DOHH2 (cell line): Measurements from ENCODE around the gene MAP4K1.

ENCODE experiments used
- H3F3A ChIP-seq: fragments of 200-600 bp; sonication (generic), shearing (Covaris generic); 2 replicates; pipeline ENCODE4 v1.6.0; 2016; ENCODE audit warnings: antibody characterized with exemption, mild to moderate bottlenecking; ENCODE audit not compliant: control insufficient read depth, insufficient read depth
- H3K27ac ChIP-seq: fragments of 200-600 bp; sonication (generic); 2 replicates; pipeline ENCODE4 v1.5.1; 2014; ENCODE audit warnings: low read depth, mild to moderate bottlenecking, low read length, moderate library complexity
- H3K27me3 ChIP-seq: fragments of 200-600 bp; sonication (generic); 2 replicates; pipeline ENCODE4 v1.6.1; 2014; ENCODE audit warnings: mild to moderate bottlenecking, low read length, mixed read lengths; ENCODE audit not compliant: control insufficient read depth
- H3K36me3 ChIP-seq: fragments of 200-600 bp; sonication (generic); 2 replicates; pipeline ENCODE4 v1.6.1; 2014; ENCODE audit warnings: mild to moderate bottlenecking, low read length, moderate library complexity, mixed read lengths; ENCODE audit not compliant: control insufficient read depth
- H3K4me1 ChIP-seq: fragments of 200-600 bp; sonication (generic); 2 replicates; pipeline ENCODE4 v1.6.1; 2014; ENCODE audit warnings: mild to moderate bottlenecking, low read length, mixed read lengths; ENCODE audit not compliant: control insufficient read depth
- H3K4me2 ChIP-seq: fragments of 200-600 bp; sonication (generic); 2 replicates; pipeline ENCODE4 v1.6.0; 2014; ENCODE audit warnings: mild to moderate bottlenecking, low read length, moderate library complexity
- H3K4me3 ChIP-seq: fragments of 200-600 bp; sonication (generic); 2 replicates; pipeline ENCODE4 v1.5.1; 2014; ENCODE audit warnings: mild to moderate bottlenecking, low read length, mixed read lengths
- H3K79me2 ChIP-seq: fragments of 200-600 bp; sonication (generic); 2 replicates; pipeline ENCODE4 v1.6.1; 2014; ENCODE audit warnings: mild to moderate bottlenecking, low read length, mixed read lengths; ENCODE audit not compliant: control insufficient read depth
- H3K9me2 ChIP-seq: fragments of 200-600 bp; sonication (generic); replicated peaks from 2 replicates; pipeline ENCODE4 v1.6.1; 2014; ENCODE audit warnings: mild to moderate bottlenecking, low read length, mixed read lengths; ENCODE audit not compliant: control insufficient read depth
- H3K9me3 ChIP-seq: fragments of 200-600 bp; sonication (generic); 2 replicates; pipeline ENCODE4 v1.6.1; 2014; ENCODE audit warnings: antibody characterized with exemption, low read length, mixed read lengths; ENCODE audit not compliant: control insufficient read depth, insufficient read depth
- H4K20me1 ChIP-seq: fragments of 200-600 bp; sonication (generic); 2 replicates; pipeline ENCODE4 v1.6.0; 2014; ENCODE audit warnings: low read depth, mild to moderate bottlenecking, antibody characterized with exemption, low read length, moderate library complexity; ENCODE audit not compliant: control insufficient read depth, insufficient read depth
- CTCF ChIP-seq: fragments of 200-600 bp; sonication (generic); IDR thresholded peaks from one replicate; pipeline ENCODE4 v1.5.1; 2014; ENCODE audit warnings: antibody characterized with exemption, mild to moderate bottlenecking, low read depth, low read length; ENCODE audit not compliant: poor library complexity, severe bottlenecking
- EZH2phosphoT487 ChIP-seq: fragments of 200-600 bp; sonication (generic); IDR thresholded peaks from 2 replicates; pipeline ENCODE4 v1.6.1; 2017; ENCODE audit warnings: borderline replicate concordance, mild to moderate bottlenecking, antibody characterized with exemption, low read length, moderate library complexity, mixed read lengths

Gene MAP4K1

GRCh38 chr19:38654628-38655055 lies 36.9 kb upstream of the MAP4K1 start:
- peaks cover 38% of the 10 kb centered on the region for H3K36me3 ChIP-seq
- peaks cover 22% of the 10 kb centered on the region for H4K20me1 ChIP-seq
- no peaks in the 10 kb centered on the region for H3K9me2 ChIP-seq
- H3K27me3 ChIP-seq, result no peaks in the 10 kb centered on the region
- H3K4me2 ChIP-seq, result no peak overlapping the region
- TF ChIP-seq EZH2phosphoT487, result no peak
- TF ChIP-seq CTCF, result no peak
- H3K9me3 ChIP-seq, result no peaks in the 10 kb centered on the region
- H3K4me1 ChIP-seq, result peaks cover 22% of the 10 kb centered on the region
- H3K27ac ChIP-seq, result no peak overlapping the region
- no peak overlapping the region for H3K4me3 ChIP-seq
- H3K79me2 ChIP-seq, result peaks cover 100% of the 10 kb centered on the region
- no peaks in the 10 kb centered on the region for H3F3A ChIP-seq

- Histone ChIP-seq H3F3A (no peaks in the 10 kb centered on the region), H3K4me1 (peaks cover 29% of the 10 kb centered on the region), H3K27ac (no peak overlapping the region), H3K4me2 (no peak overlapping the region), H3K27me3 (no peaks in the 10 kb centered on the region), H3K9me3 (no peaks in the 10 kb centered on the region), H4K20me1 (peaks cover 26% of the 10 kb centered on the region), H3K36me3 (peaks cover 28% of the 10 kb centered on the region), H3K4me3 (no peak overlapping the region), H3K9me2 (no peaks in the 10 kb centered on the region), H3K79me2 (peaks cover 100% of the 10 kb centered on the region)
- no peak for TF ChIP-seq EZH2phosphoT487
- TF ChIP-seq CTCF, result no peak
Measured at GRCh38 chr19:38653028-38653571, 35.3 kb upstream of the MAP4K1 start.

- H3K36me3 ChIP-seq, result peaks cover 13% of the 10 kb centered on the region
- H3K79me2 ChIP-seq, result peaks cover 86% of the 10 kb centered on the region
- no peak overlapping the region for H3K4me2 ChIP-seq
- no peaks in the 10 kb centered on the region for H3K9me2 ChIP-seq
- H3K4me3 ChIP-seq, result no peak overlapping the region
- TF ChIP-seq CTCF (no peak), EZH2phosphoT487 (no peak)
- no peaks in the 10 kb centered on the region for H3K27me3 ChIP-seq
- H3K9me3 ChIP-seq, result no peaks in the 10 kb centered on the region
- H3F3A ChIP-seq, result 0 out of 2 replicates have a peak, but pooled peaks cover 2% of the 10 kb centered on the region
- peaks cover 33% of the 10 kb centered on the region for H3K4me1 ChIP-seq
- no peak overlapping the region for H3K27ac ChIP-seq
- peaks cover 19% of the 10 kb centered on the region for H4K20me1 ChIP-seq
Measured at GRCh38 chr19:38650911-38651584, 33.3 kb upstream of the MAP4K1 start.
